Spleen (tissue), 11 donors: ENCODE results near the gene APOB. TPM values are rescaled to one million over a fixed set of nuclear protein-coding genes. Genes with fewer than 3 reads are reported as not detected.
A peak's percentile ranks its signal among the peaks of the same experiment; 100 is the strongest.

Experiments used
- DNase-seq: peaks from one replicate; pipeline ENCODE4 v3.0.0-alpha.2; 2020
- H3K27ac ChIP-seq, 8 donors: fragments of 200-600 bp; sonication (generic) in 7 of 8; 1 replicate in 4 of 8; 2 replicates in 4 of 8; pipeline versions ENCODE4 v1.5.0 to v1.8.0; 2016 to 2021; ENCODE audit warnings: inconsistent platforms in 4 of 8, mild to moderate bottlenecking in 4 of 8, moderate library complexity in 1 of 8
- H3K27me3 ChIP-seq, 7 donors: fragments of 200-600 bp; sonication (generic) in 6 of 7; replicated peaks in 1 of 7; 1 replicate in 4 of 7; 2 replicates in 3 of 7; pipeline versions ENCODE4 v1.5.0 to v1.8.0; 2016 to 2021; ENCODE audit warnings: inconsistent platforms in 3 of 7, mild to moderate bottlenecking in 1 of 7
- H3K36me3 ChIP-seq, 6 donors: fragments of 200-600 bp; sonication (generic) in 5 of 6; 1 replicate in 4 of 6; 2 replicates in 2 of 6; pipeline versions ENCODE4 v1.5.0 to v1.8.0; 2016 to 2021; ENCODE audit warnings: inconsistent platforms in 2 of 6
- H3K4me1 ChIP-seq, 6 donors: fragments of 200-600 bp; sonication (generic) in 5 of 6; 1 replicate in 3 of 6; 2 replicates in 3 of 6; pipeline versions ENCODE4 v1.5.0 to v1.8.0; 2016 to 2021; ENCODE audit warnings: inconsistent platforms in 3 of 6
- H3K4me3 ChIP-seq, 8 donors: fragments of 200-600 bp; sonication (generic) in 7 of 8; 1 replicate in 4 of 8; 2 replicates in 4 of 8; pipeline versions ENCODE4 v1.5.0 to v1.8.0; 2016 to 2021; ENCODE audit warnings: inconsistent platforms in 4 of 8, mild to moderate bottlenecking in 4 of 8, moderate library complexity in 2 of 8
- H3K9me3 ChIP-seq, 8 donors: fragments of 200-600 bp; sonication (generic) in 7 of 8; 1 replicate in 4 of 8; 2 replicates in 4 of 8; pipeline versions ENCODE4 v1.5.0 to v1.8.0; 2016 to 2021; ENCODE audit warnings: inconsistent platforms in 4 of 8
- POLR2A ChIP-seq, 3 donors: fragments of 450-650 bp; IDR thresholded peaks; one replicate each; pipeline ENCODE4 v1.5.1; 2017; ENCODE audit warnings: antibody characterized with exemption in 3 of 3, mild to moderate bottlenecking in 1 of 3
- POLR2AphosphoS5 ChIP-seq, 3 donors: sonication (generic); formaldehyde crosslinking; IDR thresholded peaks; one replicate each; pipeline ENCODE4 v1.5.1; 2017; ENCODE audit warnings: antibody characterized with exemption in 3 of 3
- WGBS, 5 donors: extraction: QIAGEN DNeasy Blood & Tissue Kit in 3 of 5; methylation state at CpG; one replicate each; pipeline versions ENCODE4 v1.1.5 to v1.1.7; 2013 to 2018; 5-methylcytosine and 5-hydroxymethylcytosine counted together
- intact Hi-C: fragments of 100-400 bp; cut with DNase I; formaldehyde crosslinking; loops from one replicate; pipeline ENCODE4 v1.15.0; 2023; ENCODE audit warnings: low total_unique reads
- polyA plus RNA-seq, 3 donors: library from polyadenylated mRNA; stranded (reverse); fragments of 200-250 nt; gene quantifications; one replicate each; pipeline ENCODE4 v1.2.1, GENCODE V29; 2013
- total RNA-seq, 7 donors: library from RNA; depleted of rRNA in 3 of 7; stranded (reverse); fragments of >200 nt in 3 of 7; fragmentation: NEBNext Ultra II Directional in 4 of 7; extraction: Animal tissue kit (Norgen Biotek cat#: 25700) in 4 of 7; gene quantifications; one replicate each; pipeline versions ENCODE4 v1.1.0 to v1.2.1, GENCODE V29; 2016 to 2021
- TF ChIP-seq, protein P1 (sequence below), 11 experiments: fragments of 200-600 bp in 7 of 11; fragments of 450-650 bp in 4 of 11; sonication (generic) in 4 of 11; IDR thresholded peaks in 8 of 11; conservative IDR thresholded peaks in 3 of 11; 1 replicate in 7 of 11; 2 replicates in 4 of 11; pipeline versions ENCODE4 v1.4.0 to v1.8.0; 2016 to 2021; ENCODE audit warnings: antibody characterized with exemption in 11 of 11, inconsistent platforms in 4 of 11, mild to moderate bottlenecking in 1 of 11
- donor health status: healthy with polysubstance abuse.
- donor health status: DM: no; HTN: no; CAD: no; lungs with moderate emphysema.
- donor health status: DM: no; HTN: no; CAD: no.
- donor health status: Bipolar disorder and iron deficiency.
- donor health status: healthy.
- donor health status: DM: no; HTN: no; CAD: no.
- donor health status: DM: yes; HTN: yes; CAD: no.

Gene APOB
- total and polyA plus RNA-seq, 10 donors = 0.02 to 2.5 (median 0.39) TPM

DNA sequence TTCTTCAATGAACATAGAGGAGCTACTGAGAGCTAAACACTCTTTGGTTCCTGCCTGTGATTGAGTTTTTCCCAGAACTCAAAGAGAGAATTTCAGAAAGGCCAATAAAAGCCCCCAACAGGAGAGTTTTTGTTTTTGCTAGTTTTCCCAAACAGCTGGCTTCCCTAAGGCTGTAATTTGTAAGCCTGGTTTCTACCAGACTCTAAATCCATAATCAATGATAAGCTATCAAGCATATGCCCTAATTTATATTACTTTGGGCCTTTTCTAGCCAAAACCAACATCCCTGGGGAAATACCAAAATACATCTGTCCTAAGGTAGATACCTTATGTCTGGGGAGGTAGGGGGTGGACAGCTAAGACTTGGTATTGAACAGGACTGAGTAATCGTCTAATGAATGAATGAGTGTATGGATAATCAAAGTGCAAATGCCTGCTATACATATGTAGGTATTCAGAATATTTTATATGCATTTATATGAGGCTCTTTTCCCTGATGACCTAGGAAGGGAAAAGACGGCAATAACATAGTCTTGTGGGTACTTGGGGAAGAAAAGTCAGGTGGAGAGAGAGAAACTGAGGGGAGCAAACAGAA, 26.0 kb upstream of the APOB start:
- Histone ChIP-seq H3K9me3 (no peaks in the 10 kb centered on the region), H3K36me3 (no peaks in the 10 kb centered on the region), H3K27me3 (no peaks in the 10 kb centered on the region), H3K27ac (peak overlapping the region in 4 of 8 donors; percentile 46 to 69 (median 65)), H3K4me3 (no peak overlapping the region), H3K4me1 (no peaks in the 10 kb centered on the region)
- no peak for DNase-seq
- 19 to 46% (median 31%) methylated on average over 2 of the region's 2 CpGs for WGBS, 5 donors
- TF ChIP-seq, protein P1, sequence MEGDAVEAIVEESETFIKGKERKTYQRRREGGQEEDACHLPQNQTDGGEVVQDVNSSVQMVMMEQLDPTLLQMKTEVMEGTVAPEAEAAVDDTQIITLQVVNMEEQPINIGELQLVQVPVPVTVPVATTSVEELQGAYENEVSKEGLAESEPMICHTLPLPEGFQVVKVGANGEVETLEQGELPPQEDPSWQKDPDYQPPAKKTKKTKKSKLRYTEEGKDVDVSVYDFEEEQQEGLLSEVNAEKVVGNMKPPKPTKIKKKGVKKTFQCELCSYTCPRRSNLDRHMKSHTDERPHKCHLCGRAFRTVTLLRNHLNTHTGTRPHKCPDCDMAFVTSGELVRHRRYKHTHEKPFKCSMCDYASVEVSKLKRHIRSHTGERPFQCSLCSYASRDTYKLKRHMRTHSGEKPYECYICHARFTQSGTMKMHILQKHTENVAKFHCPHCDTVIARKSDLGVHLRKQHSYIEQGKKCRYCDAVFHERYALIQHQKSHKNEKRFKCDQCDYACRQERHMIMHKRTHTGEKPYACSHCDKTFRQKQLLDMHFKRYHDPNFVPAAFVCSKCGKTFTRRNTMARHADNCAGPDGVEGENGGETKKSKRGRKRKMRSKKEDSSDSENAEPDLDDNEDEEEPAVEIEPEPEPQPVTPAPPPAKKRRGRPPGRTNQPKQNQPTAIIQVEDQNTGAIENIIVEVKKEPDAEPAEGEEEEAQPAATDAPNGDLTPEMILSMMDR (IDR thresholded peaks at IDR 0.05 in 8 of 11, conservative IDR thresholded peaks at IDR 0.05 in 3 of 11) = no peak
- intact Hi-C loops = no loop called here

DNA sequence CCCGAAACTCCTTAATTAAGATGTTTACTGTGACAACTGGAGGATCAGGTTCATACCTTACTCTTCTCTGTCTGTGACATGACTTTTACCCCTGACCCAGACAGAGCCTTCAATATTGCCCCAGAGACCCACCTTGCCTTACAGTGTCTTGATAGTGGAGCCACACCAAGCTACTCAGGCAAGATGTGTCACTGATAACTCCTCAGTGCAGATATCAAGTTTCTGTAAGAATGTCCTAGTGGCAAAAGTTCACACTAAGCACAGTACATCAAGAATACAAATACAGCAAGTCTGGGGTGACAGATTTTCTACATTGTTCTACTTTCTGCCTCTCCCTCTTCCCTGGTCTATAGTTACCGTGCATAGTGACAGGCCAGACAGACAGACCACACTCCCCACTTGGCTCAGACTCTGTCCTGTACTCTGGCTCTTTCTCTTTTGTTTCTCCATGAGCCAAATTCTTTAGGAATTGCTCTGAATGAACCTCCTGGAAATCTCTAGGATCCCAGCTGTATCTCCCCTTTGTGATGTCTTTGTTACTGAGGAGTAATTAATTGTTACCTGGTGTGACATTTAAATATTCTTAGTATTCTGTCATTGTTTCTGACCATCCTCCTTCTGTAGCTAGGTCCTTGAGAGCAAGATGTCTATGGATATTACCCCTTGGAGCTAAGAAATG, 24.1 kb upstream of the APOB start:
- 71 to 84% (median 84%) methylated on average over 2 of the region's 2 CpGs for WGBS, 5 donors
- no peaks in the 10 kb centered on the region for H3K36me3 ChIP-seq
- H3K9me3 ChIP-seq = no peaks in the 10 kb centered on the region
- TF ChIP-seq, protein P1 (IDR thresholded peaks at IDR 0.05 in 8 of 11, conservative IDR thresholded peaks at IDR 0.05 in 3 of 11) = no peak
- TF ChIP-seq POLR2AphosphoS5 (IDR thresholded peaks at IDR 0.05) = no peak
- TF ChIP-seq POLR2A (IDR thresholded peaks at IDR 0.05) = no peak
- H3K4me1 ChIP-seq = no peaks in the 10 kb centered on the region
- intact Hi-C loops = no loop called here
- H3K27me3 ChIP-seq = no peaks in the 10 kb centered on the region
- H3K27ac ChIP-seq = no peak overlapping the region
- no peak overlapping the region for H3K4me3 ChIP-seq
- no peak for DNase-seq

DNA sequence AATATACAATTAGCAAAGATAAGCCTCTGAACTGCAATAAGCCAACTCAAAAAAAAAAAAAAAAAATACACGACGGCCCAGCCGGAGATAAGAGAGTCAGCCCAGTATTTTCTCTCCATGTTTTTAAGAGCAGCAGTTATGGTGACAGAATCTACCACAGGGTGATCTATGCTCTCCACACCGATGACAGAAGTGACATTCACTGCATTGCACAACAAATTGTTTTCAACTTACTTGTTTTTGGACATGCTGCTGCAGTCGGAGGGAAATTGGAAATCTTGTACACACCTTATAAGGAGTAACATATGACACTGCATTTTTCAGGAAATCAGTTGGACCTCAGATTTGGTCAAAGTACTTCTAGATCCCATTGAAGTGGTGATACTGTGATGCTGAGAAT, 23.3 kb upstream of the APOB start:
- WGBS, 5 donors = 36 to 68% (median 44%) methylated on average over 5 of the region's 5 CpGs
- no peaks in the 10 kb centered on the region for H3K36me3 ChIP-seq
- no peaks in the 10 kb centered on the region for H3K27me3 ChIP-seq
- TF ChIP-seq, protein P1 (IDR thresholded peaks at IDR 0.05 in 8 of 11, conservative IDR thresholded peaks at IDR 0.05 in 3 of 11) = no peak
- TF ChIP-seq POLR2AphosphoS5 (IDR thresholded peaks at IDR 0.05) (no peak), POLR2A (IDR thresholded peaks at IDR 0.05) (no peak)
- intact Hi-C loops = no loop called here
- DNase-seq = no peak
- no peak overlapping the region for H3K27ac ChIP-seq
- no peak overlapping the region for H3K4me3 ChIP-seq
- no peaks in the 10 kb centered on the region for H3K4me1 ChIP-seq
- H3K9me3 ChIP-seq = no peaks in the 10 kb centered on the region

DNA sequence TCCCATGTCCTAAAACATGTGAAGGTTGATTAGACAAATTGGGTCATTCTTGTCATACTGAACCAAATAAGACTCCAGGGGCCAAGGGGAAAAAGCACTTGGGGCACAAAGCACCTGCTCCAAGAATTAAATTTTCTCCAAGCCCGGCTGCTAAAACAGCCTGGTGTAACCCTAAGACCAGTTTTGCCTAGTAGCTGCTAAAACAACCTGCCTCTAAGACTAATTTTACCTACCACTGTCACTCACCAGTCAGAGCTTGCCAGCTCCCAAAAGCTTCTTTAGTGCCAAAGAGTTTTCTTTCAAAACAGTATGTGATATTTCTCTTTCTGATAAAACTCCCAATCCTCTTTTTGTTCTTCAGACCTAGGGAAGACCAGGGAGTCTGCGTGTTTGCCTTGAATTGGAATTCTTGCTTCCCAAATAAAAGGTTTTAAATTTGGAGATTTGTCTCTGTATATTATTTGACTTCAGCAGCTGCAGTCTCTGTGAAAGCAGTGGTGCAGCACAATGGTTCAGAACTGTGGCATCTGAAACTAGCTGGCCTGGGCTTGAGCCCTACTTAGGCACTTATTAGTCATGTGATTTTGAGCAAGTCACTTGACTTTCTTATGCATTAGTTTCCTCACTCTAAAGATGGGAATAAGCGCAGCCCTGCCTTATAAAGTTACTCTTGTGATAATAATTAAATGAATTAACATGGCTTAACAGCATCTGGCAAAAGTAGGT, 16.2 kb upstream of the APOB start:
- no peaks in the 10 kb centered on the region for H3K27me3 ChIP-seq
- no peaks in the 10 kb centered on the region for H3K9me3 ChIP-seq
- no peak overlapping the region for H3K27ac ChIP-seq
- H3K4me1 ChIP-seq = peaks cover 0 to 3% (median 0%) of the 10 kb centered on the region in 6 donors
- DNase-seq = no peak
- 77 to 92% (median 81%) methylated on average over 3 of the region's 3 CpGs for WGBS, 5 donors
- H3K36me3 ChIP-seq = no peaks in the 10 kb centered on the region
- TF ChIP-seq POLR2AphosphoS5 (IDR thresholded peaks at IDR 0.05) (no peak), POLR2A (IDR thresholded peaks at IDR 0.05) (no peak)
- TF ChIP-seq, protein P1 (IDR thresholded peaks at IDR 0.05 in 8 of 11, conservative IDR thresholded peaks at IDR 0.05 in 3 of 11) = no peak
- no peak overlapping the region for H3K4me3 ChIP-seq
- intact Hi-C loops = no loop called here
